ENCODE data around the gene IL13RA2. TPM values are rescaled to one million over a fixed set of nuclear protein-coding genes. Genes with fewer than 3 reads are reported as not detected.

Gene IL13RA2
- total RNA-seq = under 1 TPM in 2 of 4 donors, not detected in 2; 0.38 to 0.44 TPM

GRCh38 chrX:115017455-115017854 lies at the start of gene IL13RA2:
Gene IL13RA2, minus strand, starts transcription at chrX:115017616. Its CDS starts 347 bp downstream, at chrX:115017269.
- Histone ChIP-seq H3K4me3 (no peak within 1 kb of the TSS), H3K27ac (no peak within 1 kb of the TSS), H3K27me3 (no peaks in the 10 kb centered on the region), H3K4me1 (no peaks in the 10 kb centered on the region), H3K36me3 (no peaks in the 10 kb centered on the region), H3K9me3 (no peaks in the 10 kb centered on the region)
- intact Hi-C loops (cut with DNase I) = no loop called here
- 68 to 72% methylated on average over 10 to 11 of the region's 11 CpGs for WGBS, 2 donors
- no peak for DNase-seq
- TF ChIP-seq CTCF (IDR thresholded peaks at IDR 0.05) = no peak
- TF ChIP-seq POLR2A (IDR thresholded peaks at IDR 0.05) = no peak

- Histone ChIP-seq H3K4me3 (no peak overlapping the region), H3K9me3 (peaks cover 0 to 9% (median 0%) of the 10 kb centered on the region in 3 donors), H3K27me3 (no peaks in the 10 kb centered on the region), H3K36me3 (no peaks in the 10 kb centered on the region), H3K27ac (no peak overlapping the region), H3K4me1 (no peaks in the 10 kb centered on the region)
- intact Hi-C loops (cut with DNase I) = no loop called here
- TF ChIP-seq CTCF (IDR thresholded peaks at IDR 0.05) = no peak
- TF ChIP-seq POLR2A (IDR thresholded peaks at IDR 0.05) = no peak
- DNase-seq = no peak
These were observed 47.9 kb upstream of the IL13RA2 start for GRCh38 chrX:115065304-115065703.

GRCh38 chrX:115060013-115060412 lies 42.6 kb upstream of the IL13RA2 start:
- 22 to 28% methylated on average over 2 of the region's 2 CpGs for WGBS, 2 donors
- intact Hi-C loops (cut with DNase I) = no loop called here
- peaks cover 0 to 9% (median 0%) of the 10 kb centered on the region in 3 donors for H3K9me3 ChIP-seq
- no peak for DNase-seq
- peaks cover 0 to 4% (median 0%) of the 10 kb centered on the region in 3 donors for H3K4me1 ChIP-seq
- no peak overlapping the region for H3K4me3 ChIP-seq
- no peaks in the 10 kb centered on the region for H3K36me3 ChIP-seq
- no peak overlapping the region for H3K27ac ChIP-seq
- TF ChIP-seq POLR2A (IDR thresholded peaks at IDR 0.05) (no peak), CTCF (IDR thresholded peaks at IDR 0.05) (no peak)
- no peaks in the 10 kb centered on the region for H3K27me3 ChIP-seq

- 31 to 41% methylated on average over 3 of the region's 3 CpGs for WGBS, 2 donors
- intact Hi-C loops (cut with DNase I) = no loop called here
- DNase-seq = no peak
These were observed 40.9 kb upstream of the IL13RA2 start for GRCh38 chrX:115058276-115058675.

GRCh38 chrX:115054876-115055275 lies 37.5 kb upstream of the IL13RA2 start:
- whole genome bisulfite sequencing, 2 donors = 24 to 61% methylated on average over 2 to 3 of the region's 3 CpGs
- Histone ChIP-seq H3K27ac (no peak overlapping the region), H3K27me3 (no peaks in the 10 kb centered on the region), H3K9me3 (no peaks in the 10 kb centered on the region), H3K4me3 (no peak overlapping the region), H3K36me3 (no peaks in the 10 kb centered on the region), H3K4me1 (peaks cover 0 to 4% (median 0%) of the 10 kb centered on the region in 3 donors)
- intact Hi-C loops (cut with DNase I) = no loop called here
- DNase-seq = no peak
- TF ChIP-seq POLR2A (IDR thresholded peaks at IDR 0.05) = no peak
- no peak for TF ChIP-seq CTCF (IDR thresholded peaks at IDR 0.05)

More at GRCh38 chrX:115058276-115058675, 40.9 kb upstream of the IL13RA2 start:
- H3K27ac ChIP-seq = no peak overlapping the region
- H3K4me3 ChIP-seq = no peak overlapping the region
- no peak for TF ChIP-seq CTCF (IDR thresholded peaks at IDR 0.05)
- H3K9me3 ChIP-seq = peaks cover 0 to 9% (median 0%) of the 10 kb centered on the region in 3 donors
- peaks cover 0 to 4% (median 0%) of the 10 kb centered on the region in 3 donors for H3K4me1 ChIP-seq
- no peaks in the 10 kb centered on the region for H3K27me3 ChIP-seq
- H3K36me3 ChIP-seq = no peaks in the 10 kb centered on the region
